ENCODE results near the gene AGO3.
"Not testable (repeated sequence)": the region's sequence is repeated elsewhere in the genome, so short reads cannot be mapped to it uniquely, and the experiment has no call there.

AGO3 gene

DNA sequence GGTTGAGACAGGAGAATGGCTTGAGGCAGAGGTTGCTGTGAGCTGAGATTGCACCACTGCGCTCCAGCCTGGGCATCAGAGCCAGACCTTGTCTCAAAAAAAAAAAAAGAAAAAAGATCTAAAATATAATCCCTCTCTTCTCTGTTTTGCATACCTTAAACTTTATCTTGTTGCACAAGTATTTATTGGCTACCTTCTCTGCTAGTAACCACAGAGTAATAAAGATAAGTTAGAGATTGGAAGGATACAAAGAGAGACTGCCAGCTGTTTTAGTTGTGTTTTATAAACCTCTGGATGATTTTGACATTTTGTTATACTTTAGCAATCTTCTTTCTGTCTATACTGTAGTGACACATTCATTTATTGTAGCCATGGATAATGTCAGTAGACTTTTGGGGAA is 27.7 kb downstream of the AGO3 start:
- peaks cover 15 to 63% (median 34%) of the 10 kb centered on the region in 11 experiments; a peak in 20 of 22 replicates for H3K36me3 ChIP-seq
- no peak overlapping the region for H3K4me3 ChIP-seq
- no peak overlapping the region for H3K4me2 ChIP-seq
- peaks cover 0 to 11% (median 0%) of the 10 kb centered on the region in 10 experiments; a peak in 5 of 20 replicates for H3K4me1 ChIP-seq
- no peak overlapping the region for H3K27ac ChIP-seq
- H3K9me3 ChIP-seq (replicated peaks in 1 of 11), result no peaks in the 10 kb centered on the region
- H3K27me3 ChIP-seq, result no peaks in the 10 kb centered on the region
- no peak for TF ChIP-seq Cebpa-rat (IDR thresholded peaks at IDR 0.05)
- H3K9ac ChIP-seq, result no peak overlapping the region
- H4K20me1 ChIP-seq, result peaks cover 0 to 81% (median 16%) of the 10 kb centered on the region in 11 experiments; a peak in 14 of 22 replicates

GRCh38 chr1:35959304-35959703 is 28.4 kb downstream of the AGO3 start:
- TF ChIP-seq Cebpa-rat (IDR thresholded peaks at IDR 0.05), result no peak
- H3K27ac ChIP-seq, result no peak overlapping the region
- peaks cover 0 to 7% (median 3%) of the 10 kb centered on the region in 11 experiments; a peak in 7 of 22 replicates for H3K9me3 ChIP-seq (replicated peaks in 1 of 11)
- no peak overlapping the region for H3K4me2 ChIP-seq
- peaks cover 0 to 11% (median 0%) of the 10 kb centered on the region in 10 experiments; a peak in 5 of 20 replicates for H3K4me1 ChIP-seq
- peaks cover 0 to 86% (median 16%) of the 10 kb centered on the region in 11 experiments; a peak in 13 of 22 replicates for H4K20me1 ChIP-seq
- no peak overlapping the region for H3K4me3 ChIP-seq
- no peak overlapping the region for H3K9ac ChIP-seq
- H3K27me3 ChIP-seq, result no peaks in the 10 kb centered on the region
- peaks cover 17 to 68% (median 36%) of the 10 kb centered on the region in 11 experiments for H3K36me3 ChIP-seq

DNA sequence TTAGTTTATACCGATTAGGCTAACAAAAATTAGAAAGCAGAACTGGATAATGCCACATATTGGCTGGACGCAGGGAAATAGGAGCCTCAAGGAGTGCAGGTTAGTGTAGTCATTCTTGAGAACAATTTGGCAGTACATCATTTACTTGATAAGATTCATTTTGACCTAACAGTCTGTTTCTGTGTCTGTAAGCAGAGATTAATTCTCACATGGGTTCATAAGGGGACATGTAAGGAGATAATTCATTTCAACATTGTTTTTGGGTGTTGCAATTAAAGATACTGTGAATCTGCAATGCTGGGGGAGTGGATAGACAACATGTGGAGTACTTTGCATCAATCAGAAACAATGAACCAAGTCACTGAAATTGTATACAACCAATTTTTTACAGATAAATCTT is 32.0 kb downstream of the AGO3 start:
- no peak overlapping the region for H3K4me3 ChIP-seq
- H3K9me3 ChIP-seq (replicated peaks in 1 of 11), result peaks cover 0 to 8% (median 5%) of the 10 kb centered on the region in 11 experiments; a peak in 8 of 22 replicates
- peaks cover 11 to 60% (median 24%) of the 10 kb centered on the region in 11 experiments for H3K36me3 ChIP-seq
- TF ChIP-seq Cebpa-rat (IDR thresholded peaks at IDR 0.05), result no peak
- H3K27me3 ChIP-seq, result no peaks in the 10 kb centered on the region
- no peak overlapping the region for H3K27ac ChIP-seq
- no peak overlapping the region for H3K9ac ChIP-seq
- peaks cover 0 to 84% (median 10%) of the 10 kb centered on the region in 11 experiments; a peak in 13 of 22 replicates for H4K20me1 ChIP-seq
- no peaks in the 10 kb centered on the region for H3K4me1 ChIP-seq
- H3K4me2 ChIP-seq, result no peak overlapping the region

GRCh38 chr1:35964277-35964676 is 33.4 kb downstream of the AGO3 start:
- H3K4me2 ChIP-seq, H3K27ac ChIP-seq, H3K27me3 ChIP-seq, H3K4me3 ChIP-seq, H3K4me1 ChIP-seq, H3K9ac ChIP-seq: not testable (repeated sequence)
- H3K9me3 ChIP-seq (replicated peaks in 1 of 11), result peaks cover 0 to 12% (median 5%) of the 10 kb centered on the region in 11 experiments; a peak in 9 of 22 replicates
- H4K20me1 ChIP-seq, result peaks cover 0 to 70% (median 1%) of the 10 kb centered on the region in 11 experiments; a peak in 10 of 22 replicates
- peaks cover 20 to 68% (median 32%) of the 10 kb centered on the region in 11 experiments for H3K36me3 ChIP-seq

GRCh38 chr1:35968396-35968795 is 37.5 kb downstream of the AGO3 start:
- no peak overlapping the region for H3K4me2 ChIP-seq
- H3K9me3 ChIP-seq (replicated peaks in 1 of 11), result peaks cover 0 to 12% (median 5%) of the 10 kb centered on the region in 11 experiments; a peak in 9 of 22 replicates
- no peak for TF ChIP-seq Cebpa-rat (IDR thresholded peaks at IDR 0.05)
- no peak overlapping the region for H3K4me3 ChIP-seq
- peaks cover 0 to 41% (median 0%) of the 10 kb centered on the region in 11 experiments; a peak in 9 of 22 replicates for H4K20me1 ChIP-seq
- H3K27me3 ChIP-seq, result no peaks in the 10 kb centered on the region
- no peak overlapping the region for H3K27ac ChIP-seq
- peaks cover 0 to 7% (median 0%) of the 10 kb centered on the region in 10 experiments; a peak in 1 of 20 replicates for H3K4me1 ChIP-seq
- no peak overlapping the region for H3K9ac ChIP-seq
- H3K36me3 ChIP-seq, result peaks cover 46 to 85% (median 66%) of the 10 kb centered on the region in 11 experiments

- Histone ChIP-seq H3K27ac (no peak overlapping the region), H4K20me1 (peaks cover 0 to 9% (median 0%) of the 10 kb centered on the region in 11 experiments; a peak in 4 of 22 replicates), H3K36me3 (peaks cover 61 to 91% (median 81%) of the 10 kb centered on the region in 11 experiments), H3K4me1 (peaks cover 0 to 17% (median 0%) of the 10 kb centered on the region in 10 experiments; a peak in 2 of 20 replicates), H3K4me3 (no peak overlapping the region), H3K9ac (no peak overlapping the region), H3K9me3 (replicated peaks in 1 of 11) (peaks cover 0 to 8% (median 0%) of the 10 kb centered on the region in 11 experiments; a peak in 2 of 22 replicates), H3K27me3 (no peaks in the 10 kb centered on the region), H3K4me2 (no peak overlapping the region; a peak in 1 of 22 replicates)
- TF ChIP-seq Cebpa-rat (IDR thresholded peaks at IDR 0.05), result no peak
Observed at GRCh38 chr1:35971601-35972000, 40.7 kb downstream of the AGO3 start.

DNA sequence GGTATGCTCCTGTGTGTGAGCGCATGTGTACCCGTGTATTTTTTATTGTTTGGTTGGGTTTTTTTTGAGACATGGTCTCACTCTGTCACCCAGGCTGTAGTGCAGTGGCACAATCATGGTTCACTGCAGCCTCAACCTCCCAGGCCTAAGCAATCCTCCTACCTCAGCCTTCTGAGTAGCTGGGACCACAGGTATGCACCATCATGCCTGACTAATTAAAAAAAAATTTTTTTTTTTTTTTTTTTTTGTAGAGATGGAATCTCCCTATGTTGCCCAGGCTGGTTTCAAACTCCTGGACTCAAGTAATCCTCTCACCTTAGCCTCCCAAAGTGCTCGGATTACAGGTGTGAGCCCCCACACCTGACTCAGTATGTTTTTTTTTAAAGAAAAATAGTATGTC is 41.7 kb downstream of the AGO3 start:
- H3K9me3 ChIP-seq (replicated peaks in 1 of 11), result not testable (repeated sequence)
- H3K36me3 ChIP-seq, result peaks cover 60 to 93% (median 79%) of the 10 kb centered on the region in 11 experiments

DNA sequence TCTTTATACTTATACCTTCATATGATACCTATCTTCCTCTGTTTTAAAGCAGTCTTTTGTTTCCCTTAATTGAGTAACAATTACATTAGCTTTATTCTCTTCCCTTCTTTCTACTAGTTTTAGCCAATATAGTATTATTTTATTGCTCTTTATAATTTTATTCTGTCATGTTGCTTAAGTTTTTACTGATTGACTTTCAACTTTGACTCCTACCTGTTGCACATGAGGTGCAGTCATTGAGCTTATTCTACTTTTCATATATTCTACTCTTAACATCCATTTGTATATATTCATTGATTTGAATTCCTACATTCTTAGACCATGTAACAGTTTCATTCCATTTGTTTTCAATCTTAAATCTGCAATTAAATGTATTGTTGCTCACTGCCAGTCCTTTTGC is 49.2 kb downstream of the AGO3 start:
- H3K4me1 ChIP-seq, result peaks cover 0 to 10% (median 0%) of the 10 kb centered on the region in 10 experiments; a peak in 2 of 20 replicates
- no peak overlapping the region for H3K4me3 ChIP-seq
- H3K36me3 ChIP-seq, result peaks cover 48 to 94% (median 75%) of the 10 kb centered on the region in 11 experiments
- H4K20me1 ChIP-seq, result no peaks in the 10 kb centered on the region; a peak in 2 of 22 replicates
- H3K9ac ChIP-seq, result no peak overlapping the region
- no peak overlapping the region for H3K4me2 ChIP-seq
- no peak for TF ChIP-seq Cebpa-rat (IDR thresholded peaks at IDR 0.05)
- no peaks in the 10 kb centered on the region for H3K27me3 ChIP-seq
- no peaks in the 10 kb centered on the region for H3K9me3 ChIP-seq (replicated peaks in 1 of 11)
- no peak overlapping the region for H3K27ac ChIP-seq

More for the DNA sequence above, 41.7 kb downstream of the AGO3 start:
- H3K27me3 ChIP-seq, H3K9ac ChIP-seq, H3K4me3 ChIP-seq, H4K20me1 ChIP-seq, H3K4me2 ChIP-seq, H3K27ac ChIP-seq: not testable (repeated sequence)
- peaks cover 0 to 17% (median 0%) of the 10 kb centered on the region in 10 experiments; a peak in 2 of 20 replicates for H3K4me1 ChIP-seq

- Histone ChIP-seq H3K27me3 (no peaks in the 10 kb centered on the region), H4K20me1 (no peaks in the 10 kb centered on the region), H3K4me2 (no peak overlapping the region), H3K36me3 (peaks cover 43 to 85% (median 60%) of the 10 kb centered on the region in 11 experiments), H3K4me1 (no peaks in the 10 kb centered on the region), H3K27ac (no peak overlapping the region), H3K9me3 (replicated peaks in 1 of 11) (no peaks in the 10 kb centered on the region), H3K4me3 (no peak overlapping the region), H3K9ac (no peak overlapping the region)
- no peak for TF ChIP-seq Cebpa-rat (IDR thresholded peaks at IDR 0.05)
Observed at GRCh38 chr1:35988237-35988636, 57.3 kb downstream of the AGO3 start.

All from BLaER1 treated with 17β-estradiol and CSF1 and Interleukin-3, amounts not matched to agents 10 nM and 100 nM (cell line).